Rectal smooth muscle tissue (tissue), 1 donor: ENCODE measurements around the gene GULP1.
A peak's percentile ranks its signal among the peaks of the same experiment; 100 is the strongest.

Experiments used
- H3K27ac ChIP-seq: one replicate; pipeline ENCODE4 v1.7.0; 2013; ENCODE audit warnings: low read depth, low read length, inconsistent platforms
- H3K27me3 ChIP-seq: one replicate; pipeline ENCODE4 v1.7.0; 2013; ENCODE audit warnings: low read length; ENCODE audit not compliant: control insufficient read depth, insufficient read depth
- H3K36me3 ChIP-seq: one replicate; pipeline ENCODE4 v1.7.0; 2013; ENCODE audit warnings: low read length; ENCODE audit not compliant: control insufficient read depth, insufficient read depth
- H3K4me1 ChIP-seq: one replicate; pipeline ENCODE4 v1.7.0; 2013; ENCODE audit warnings: low read length; ENCODE audit not compliant: control insufficient read depth, insufficient read depth
- H3K4me3 ChIP-seq: one replicate; pipeline ENCODE4 v1.7.0; 2013; ENCODE audit warnings: low read length
- H3K9ac ChIP-seq: one replicate; pipeline ENCODE4 v1.7.0; 2013; ENCODE audit warnings: low read length

The GULP1 gene, protein sequence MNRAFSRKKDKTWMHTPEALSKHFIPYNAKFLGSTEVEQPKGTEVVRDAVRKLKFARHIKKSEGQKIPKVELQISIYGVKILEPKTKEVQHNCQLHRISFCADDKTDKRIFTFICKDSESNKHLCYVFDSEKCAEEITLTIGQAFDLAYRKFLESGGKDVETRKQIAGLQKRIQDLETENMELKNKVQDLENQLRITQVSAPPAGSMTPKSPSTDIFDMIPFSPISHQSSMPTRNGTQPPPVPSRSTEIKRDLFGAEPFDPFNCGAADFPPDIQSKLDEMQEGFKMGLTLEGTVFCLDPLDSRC

GRCh38 chr2:188291617-188292347, at the start of gene GULP1:
Gene GULP1, plus strand, starts transcription at chr2:188291874. Its CDS starts 185,829 bp downstream, at chr2:188477703.
- Histone ChIP-seq H3K9ac (peak within 1 kb of the TSS; percentile 87), H3K4me1 (peaks cover 3% of the 10 kb centered on the region), H3K27ac (peak within 1 kb of the TSS; percentile 89), H3K36me3 (no peaks in the 10 kb centered on the region), H3K27me3 (peaks cover 3% of the 10 kb centered on the region), H3K4me3 (peak within 1 kb of the TSS; percentile 87)

DNA sequence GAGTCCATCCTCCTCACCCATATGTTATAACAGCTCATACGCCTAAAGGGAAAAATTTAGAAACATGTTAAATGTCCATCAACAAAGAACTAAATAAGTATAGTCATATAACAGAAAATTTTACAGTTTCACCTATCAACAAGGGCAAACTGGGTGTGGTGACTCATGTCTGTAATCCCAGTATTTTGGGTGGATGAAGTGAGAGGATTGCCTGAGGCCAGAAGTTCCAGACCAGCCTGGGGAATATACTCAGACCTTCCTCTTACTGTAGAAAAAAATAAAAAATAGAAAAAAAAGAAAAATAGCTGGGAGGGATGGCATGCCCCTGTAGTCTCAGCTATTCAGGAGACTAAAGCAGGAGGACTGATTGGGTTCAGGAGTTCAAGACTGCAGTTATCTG, 48.3 kb upstream of the GULP1 start:
- H3K9ac ChIP-seq, result no peak overlapping the region
- H3K27ac ChIP-seq, result no peak overlapping the region

DNA sequence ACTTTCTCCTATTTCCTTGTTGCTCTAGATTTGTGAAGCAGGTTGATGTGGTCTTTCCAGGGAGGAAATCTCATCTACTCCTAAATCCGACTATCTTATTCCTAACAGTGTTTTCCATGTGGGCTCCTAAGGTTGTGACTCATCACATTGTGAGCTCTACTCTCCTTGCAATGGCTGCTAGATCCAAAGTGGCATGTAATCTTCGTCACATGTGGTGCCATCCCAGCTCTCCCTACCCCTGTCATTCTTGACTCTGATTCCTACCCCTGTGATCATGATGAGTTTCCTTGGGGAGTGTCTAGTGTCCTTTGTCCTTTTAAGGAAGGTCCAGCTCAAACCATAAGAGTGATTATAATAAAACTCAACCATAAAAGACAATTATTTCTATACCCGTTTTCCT, 47.3 kb upstream of the GULP1 start:
- H3K4me1 ChIP-seq, result no peaks in the 10 kb centered on the region
- no peaks in the 10 kb centered on the region for H3K36me3 ChIP-seq
- H3K27ac ChIP-seq, result no peak overlapping the region
- H3K9ac ChIP-seq, result no peak overlapping the region
- H3K4me3 ChIP-seq, result no peak overlapping the region
- H3K27me3 ChIP-seq, result no peaks in the 10 kb centered on the region

More for the DNA sequence above, 48.3 kb upstream of the GULP1 start:
- no peaks in the 10 kb centered on the region for H3K4me1 ChIP-seq
- H3K36me3 ChIP-seq, result no peaks in the 10 kb centered on the region
- H3K27me3 ChIP-seq, result no peaks in the 10 kb centered on the region
- H3K4me3 ChIP-seq, result no peak overlapping the region

DNA sequence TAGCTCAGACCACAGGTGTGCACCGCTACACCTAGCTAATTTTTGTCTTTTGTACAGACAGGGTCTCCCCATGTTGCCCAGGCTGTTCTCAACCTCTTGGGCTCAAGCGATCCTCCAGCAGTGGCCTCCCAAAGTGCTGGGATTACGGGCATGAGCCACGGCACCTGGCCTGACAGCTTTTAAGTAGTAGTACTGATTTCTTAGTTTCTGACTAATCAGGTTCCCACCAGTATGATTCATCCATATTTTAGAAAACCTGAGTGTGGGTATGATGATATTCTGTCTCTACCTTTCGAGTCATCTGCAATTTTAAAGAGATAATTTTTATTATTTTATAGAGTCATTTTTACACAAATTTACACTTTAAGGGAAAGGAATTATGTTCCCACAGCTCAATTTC, 46.4 kb upstream of the GULP1 start:
- H3K9ac ChIP-seq, result no peak overlapping the region
- no peak overlapping the region for H3K4me3 ChIP-seq
- no peaks in the 10 kb centered on the region for H3K4me1 ChIP-seq
- H3K36me3 ChIP-seq, result no peaks in the 10 kb centered on the region
- H3K27me3 ChIP-seq, result no peaks in the 10 kb centered on the region
- no peak overlapping the region for H3K27ac ChIP-seq

GRCh38 chr2:188248513-188248912, 43.2 kb upstream of the GULP1 start:
- no peak overlapping the region for H3K4me3 ChIP-seq
- no peak overlapping the region for H3K27ac ChIP-seq
- H3K9ac ChIP-seq, result no peak overlapping the region
- H3K36me3 ChIP-seq, result no peaks in the 10 kb centered on the region
- no peaks in the 10 kb centered on the region for H3K4me1 ChIP-seq
- no peaks in the 10 kb centered on the region for H3K27me3 ChIP-seq

DNA sequence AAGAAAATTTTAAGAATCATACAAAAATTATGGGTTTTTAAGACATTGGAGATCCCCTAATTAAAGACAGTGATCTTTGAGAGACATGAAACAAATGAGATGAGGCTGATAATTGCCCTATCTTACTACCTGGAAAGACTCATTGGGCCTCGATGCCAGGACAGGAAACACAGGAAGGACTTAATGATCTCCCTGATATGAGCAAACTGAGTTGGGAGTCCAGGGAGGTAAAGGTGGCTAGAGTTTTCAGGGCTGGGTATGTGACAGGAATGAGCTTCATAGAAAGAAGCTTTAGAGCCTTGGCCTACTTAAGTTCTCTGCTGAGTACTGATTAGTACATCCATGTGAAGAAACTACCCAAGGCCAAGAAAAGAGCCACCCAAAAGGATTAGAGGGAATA, 40.6 kb upstream of the GULP1 start:
- Histone ChIP-seq H3K27me3 (no peaks in the 10 kb centered on the region), H3K9ac (no peak overlapping the region), H3K36me3 (no peaks in the 10 kb centered on the region), H3K4me1 (no peaks in the 10 kb centered on the region), H3K27ac (no peak overlapping the region), H3K4me3 (no peak overlapping the region)

DNA sequence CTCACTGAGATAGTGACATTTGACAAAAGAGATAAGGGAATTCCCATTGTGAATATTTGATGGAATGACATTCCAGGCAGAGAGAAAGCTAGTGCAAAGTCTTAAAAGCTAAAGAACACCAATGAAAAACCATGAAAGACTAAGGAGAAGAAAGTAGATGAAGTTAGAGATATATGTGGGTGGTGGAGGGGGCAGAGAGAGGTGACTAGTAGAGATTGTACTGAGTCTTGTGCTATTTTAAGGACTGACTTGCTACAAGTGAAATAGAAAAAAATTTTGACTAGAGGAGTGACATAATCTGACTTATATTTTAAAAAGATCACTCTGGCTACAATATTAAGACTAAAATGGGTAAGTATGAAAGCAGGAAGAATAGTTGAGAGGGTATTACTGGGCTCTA, 35.3 kb upstream of the GULP1 start:
- Histone ChIP-seq H3K27ac (no peak overlapping the region), H3K9ac (no peak overlapping the region), H3K27me3 (no peaks in the 10 kb centered on the region), H3K4me3 (no peak overlapping the region), H3K4me1 (no peaks in the 10 kb centered on the region), H3K36me3 (no peaks in the 10 kb centered on the region)

DNA sequence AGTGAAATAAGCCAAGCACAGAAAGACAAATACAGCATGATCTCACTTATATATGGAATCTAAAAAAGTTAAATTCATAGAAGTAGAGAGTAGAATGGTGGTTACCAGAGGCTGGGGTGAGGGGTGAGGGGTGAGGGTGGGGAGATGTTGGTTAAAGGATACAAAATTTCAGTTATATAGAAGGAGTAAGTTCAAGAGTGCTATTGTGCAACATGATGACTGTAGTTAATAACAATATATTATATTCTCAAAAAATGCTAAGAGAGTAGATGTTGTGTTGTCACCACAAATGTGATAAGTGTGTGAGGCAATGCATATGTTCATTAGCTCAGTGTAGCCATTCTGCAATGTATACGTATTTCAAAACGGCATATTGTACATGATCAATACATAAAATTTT, 26.4 kb upstream of the GULP1 start:
- H3K4me3 ChIP-seq, result no peak overlapping the region
- no peak overlapping the region for H3K9ac ChIP-seq
- H3K27me3 ChIP-seq, result no peaks in the 10 kb centered on the region
- no peaks in the 10 kb centered on the region for H3K36me3 ChIP-seq
- no peak overlapping the region for H3K27ac ChIP-seq
- H3K4me1 ChIP-seq, result no peaks in the 10 kb centered on the region

DNA sequence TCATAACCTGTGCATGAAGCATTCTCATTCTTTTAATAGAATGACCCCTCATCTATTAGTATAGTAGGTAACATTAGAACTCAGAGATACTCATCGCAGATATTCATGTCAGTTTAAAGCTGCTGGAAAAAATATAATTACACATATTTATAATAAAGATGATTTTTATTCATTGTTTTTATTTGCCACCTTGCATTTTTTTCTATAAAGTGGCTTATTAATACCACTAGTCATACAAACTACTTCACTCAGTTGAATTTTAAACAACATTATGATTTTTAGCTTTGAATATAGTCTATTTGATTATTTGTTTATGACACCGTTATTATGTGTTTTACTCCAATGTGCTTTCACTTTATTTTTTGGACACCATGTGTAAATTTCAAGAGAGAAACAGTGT, 23.9 kb upstream of the GULP1 start:
- Histone ChIP-seq H3K4me1 (no peaks in the 10 kb centered on the region), H3K4me3 (no peak overlapping the region), H3K36me3 (no peaks in the 10 kb centered on the region), H3K27me3 (no peaks in the 10 kb centered on the region), H3K27ac (no peak overlapping the region), H3K9ac (no peak overlapping the region)

GRCh38 chr2:188269004-188269403, 22.7 kb upstream of the GULP1 start:
- Histone ChIP-seq H3K9ac (no peak overlapping the region), H3K4me1 (no peaks in the 10 kb centered on the region), H3K27me3 (no peaks in the 10 kb centered on the region), H3K36me3 (no peaks in the 10 kb centered on the region), H3K4me3 (no peak overlapping the region), H3K27ac (no peak overlapping the region)

- no peak overlapping the region for H3K9ac ChIP-seq
- H3K4me1 ChIP-seq, result no peaks in the 10 kb centered on the region
- H3K4me3 ChIP-seq, result no peak overlapping the region
- H3K27ac ChIP-seq, result no peak overlapping the region
- H3K36me3 ChIP-seq, result no peaks in the 10 kb centered on the region
- H3K27me3 ChIP-seq, result no peaks in the 10 kb centered on the region
Measured at GRCh38 chr2:188272121-188272520, 19.6 kb upstream of the GULP1 start.

- H3K27ac ChIP-seq, result no peak overlapping the region
- no peak overlapping the region for H3K4me3 ChIP-seq
Measured at GRCh38 chr2:188274274-188274673, 17.4 kb upstream of the GULP1 start.

GRCh38 chr2:188276255-188276654, 15.4 kb upstream of the GULP1 start:
- Histone ChIP-seq H3K9ac (no peak overlapping the region), H3K27ac (no peak overlapping the region), H3K27me3 (no peaks in the 10 kb centered on the region), H3K4me1 (no peaks in the 10 kb centered on the region), H3K4me3 (no peak overlapping the region), H3K36me3 (no peaks in the 10 kb centered on the region)

More at GRCh38 chr2:188274274-188274673, 17.4 kb upstream of the GULP1 start:
- H3K36me3 ChIP-seq, result no peaks in the 10 kb centered on the region
- H3K9ac ChIP-seq, result no peak overlapping the region
- no peaks in the 10 kb centered on the region for H3K4me1 ChIP-seq
- H3K27me3 ChIP-seq, result no peaks in the 10 kb centered on the region
